ENCODE measurements around the gene MICAL1. TPM values are rescaled to one million over a fixed set of nuclear protein-coding genes. Genes with fewer than 3 reads are reported as not detected.

The MICAL1 gene
- total and polyA plus RNA-seq, 2 donors (not counting 1 experiment from before 2014, with no cell fraction given) = 202 to 319 TPM

DNA sequence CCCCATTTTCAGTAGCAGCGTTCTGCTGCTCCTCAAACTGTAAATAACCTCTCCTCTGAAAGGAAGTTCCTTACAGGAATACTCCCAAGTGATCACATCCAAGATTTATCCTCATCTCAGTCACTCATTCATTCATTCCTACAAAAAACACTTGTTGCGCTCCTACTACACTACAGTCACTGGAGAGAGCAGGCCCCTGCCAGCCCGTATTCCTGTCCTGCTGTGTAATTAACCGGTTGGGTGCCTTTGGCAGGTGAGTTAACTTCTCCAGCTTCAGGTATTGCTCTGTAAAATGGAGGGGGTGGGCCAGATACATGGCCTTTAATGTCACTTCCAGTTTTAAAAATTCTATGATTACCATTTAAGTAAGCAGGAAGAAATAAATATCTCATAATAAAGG is 42.5 kb upstream of the MICAL1 start:
- H4K20me1 ChIP-seq (ENCODE audit: control insufficient read depth, insufficient read depth, low read length, poor library complexity, severe bottlenecking) = no peaks in the 10 kb centered on the region
- 96% methylated on average over 2 of the region's 4 CpGs for WGBS (ENCODE audit: insufficient coverage)
- ATAC-seq (ENCODE audit: low read depth) = no peak
- ChIA-PET CTCF (no interaction called here), POLR2A (no interaction called here)
- no peak overlapping the region for H3K4me3 Mint-ChIP-seq
- TF ChIP-seq, protein P1, sequence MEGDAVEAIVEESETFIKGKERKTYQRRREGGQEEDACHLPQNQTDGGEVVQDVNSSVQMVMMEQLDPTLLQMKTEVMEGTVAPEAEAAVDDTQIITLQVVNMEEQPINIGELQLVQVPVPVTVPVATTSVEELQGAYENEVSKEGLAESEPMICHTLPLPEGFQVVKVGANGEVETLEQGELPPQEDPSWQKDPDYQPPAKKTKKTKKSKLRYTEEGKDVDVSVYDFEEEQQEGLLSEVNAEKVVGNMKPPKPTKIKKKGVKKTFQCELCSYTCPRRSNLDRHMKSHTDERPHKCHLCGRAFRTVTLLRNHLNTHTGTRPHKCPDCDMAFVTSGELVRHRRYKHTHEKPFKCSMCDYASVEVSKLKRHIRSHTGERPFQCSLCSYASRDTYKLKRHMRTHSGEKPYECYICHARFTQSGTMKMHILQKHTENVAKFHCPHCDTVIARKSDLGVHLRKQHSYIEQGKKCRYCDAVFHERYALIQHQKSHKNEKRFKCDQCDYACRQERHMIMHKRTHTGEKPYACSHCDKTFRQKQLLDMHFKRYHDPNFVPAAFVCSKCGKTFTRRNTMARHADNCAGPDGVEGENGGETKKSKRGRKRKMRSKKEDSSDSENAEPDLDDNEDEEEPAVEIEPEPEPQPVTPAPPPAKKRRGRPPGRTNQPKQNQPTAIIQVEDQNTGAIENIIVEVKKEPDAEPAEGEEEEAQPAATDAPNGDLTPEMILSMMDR (IDR thresholded peaks at IDR 0.05) = no peak
- TF ChIP-seq EZH2 (IDR thresholded peaks at IDR 0.05; ENCODE audit: borderline replicate concordance, insufficient read depth, low read depth, low read length, poor library complexity, severe bottlenecking) = no peak
- DNase-seq = no peak
- peaks cover 3% of the 10 kb centered on the region for H3K27me3 Mint-ChIP-seq
- H3K79me2 ChIP-seq (ENCODE audit: control insufficient read depth, insufficient read depth, low read length) = no peaks in the 10 kb centered on the region
- no peak overlapping the region for H3K9ac ChIP-seq (ENCODE audit: low read length)
- H3K27ac ChIP-seq (ENCODE audit: low read length in 2 of 2) = no peak overlapping the region
- peaks cover 10% of the 10 kb centered on the region for H3K4me1 Mint-ChIP-seq
- no peak overlapping the region for H3K4me2 ChIP-seq (replicated peaks; ENCODE audit: low read depth, low read length, poor library complexity, severe bottlenecking)
- H3K27me3 ChIP-seq (replicated peaks in 1 of 4; ENCODE audit: control extremely low read depth in 1 of 4, control insufficient read depth in 3 of 4, insufficient read depth in 4 of 4, low read length in 3 of 4) = no peaks in the 10 kb centered on the region
- H3K4me3 ChIP-seq (ENCODE audit: control extremely low read depth in 1 of 5, extremely low read depth in 1 of 5, insufficient read depth in 1 of 5, low read depth in 2 of 5, low read length in 4 of 5) = no peak overlapping the region
- no peaks in the 10 kb centered on the region for H3K36me3 ChIP-seq (replicated peaks in 1 of 2; ENCODE audit: control extremely low read depth in 1 of 2, control insufficient read depth in 1 of 2, extremely low read depth in 1 of 2, insufficient read depth in 2 of 2, low read length in 1 of 2)
- intact Hi-C loops (cut with micrococcal nuclease) = no loop called here
- no peaks in the 10 kb centered on the region for H3K9me3 Mint-ChIP-seq (ENCODE audit: insufficient read depth)
- H3K9me3 ChIP-seq (ENCODE audit: control extremely low read depth in 1 of 3, control insufficient read depth in 2 of 3, insufficient read depth in 1 of 3, low read length in 2 of 3) = no peaks in the 10 kb centered on the region
- H2AFZ ChIP-seq (ENCODE audit: insufficient read depth, low read depth, low read length, poor library complexity, severe bottlenecking) = no peak overlapping the region
- H3K4me1 ChIP-seq (ENCODE audit: control insufficient read depth in 2 of 2, insufficient read depth in 2 of 2, low read length in 2 of 2) = peaks cover 5 to 10% of the 10 kb centered on the region in 2 donors
- H3K27ac Mint-ChIP-seq = no peak overlapping the region

DNA sequence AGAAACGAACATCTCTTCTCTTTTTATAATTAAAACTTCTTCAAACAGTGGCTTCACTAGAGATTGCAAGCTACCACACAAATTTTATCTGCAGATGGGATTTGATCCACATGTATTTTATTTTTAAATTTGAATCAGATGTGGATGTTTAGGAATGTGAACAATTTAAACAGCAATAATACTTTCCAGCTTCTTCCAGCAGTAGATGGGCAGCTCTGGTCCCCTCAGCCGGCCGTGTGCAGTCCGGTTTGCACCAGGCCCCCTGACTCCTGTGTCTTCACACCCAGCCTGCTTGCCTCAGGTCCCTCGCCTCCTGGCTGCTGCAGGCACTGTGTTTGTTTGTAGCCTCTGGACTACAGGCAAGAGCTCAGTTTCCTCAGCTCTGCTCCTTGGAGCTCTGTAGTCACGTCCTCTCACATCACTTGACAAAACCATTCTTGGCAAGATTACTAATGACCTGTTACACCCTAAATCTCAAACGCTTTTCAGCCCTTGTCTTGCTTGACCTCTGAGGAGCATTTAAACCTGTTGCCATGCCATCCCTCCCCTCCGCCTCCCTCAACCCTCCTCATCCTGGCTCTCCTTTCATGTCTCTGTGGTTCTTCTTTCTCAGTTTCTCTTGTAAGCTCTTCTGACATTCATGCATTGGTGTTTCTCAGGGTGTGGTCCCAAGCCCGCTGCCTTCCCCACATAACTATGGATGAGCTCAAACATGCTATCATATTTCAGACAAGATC is 40.6 kb upstream of the MICAL1 start:
- ChIA-PET CTCF (interaction anchor here (0.6 kb wide), 1 partner anchor 208 kb away, joined by 4 read pairs; no protein-coding TSS in a partner anchor), POLR2A (no interaction called here)
- no peaks in the 10 kb centered on the region for H3K9me3 Mint-ChIP-seq (ENCODE audit: insufficient read depth)
- Histone ChIP-seq H3K36me3 (replicated peaks in 1 of 2; ENCODE audit: control extremely low read depth in 1 of 2, control insufficient read depth in 1 of 2, extremely low read depth in 1 of 2, insufficient read depth in 2 of 2, low read length in 1 of 2) (no peaks in the 10 kb centered on the region), H3K4me2 (replicated peaks; ENCODE audit: low read depth, low read length, poor library complexity, severe bottlenecking) (no peak overlapping the region), H3K27me3 (replicated peaks in 1 of 4; ENCODE audit: control extremely low read depth in 1 of 4, control insufficient read depth in 3 of 4, insufficient read depth in 4 of 4, low read length in 3 of 4) (no peaks in the 10 kb centered on the region), H3K9ac (ENCODE audit: low read length) (no peak overlapping the region), H3K9me3 (ENCODE audit: control extremely low read depth in 1 of 3, control insufficient read depth in 2 of 3, insufficient read depth in 1 of 3, low read length in 2 of 3) (no peaks in the 10 kb centered on the region), H4K20me1 (ENCODE audit: control insufficient read depth, insufficient read depth, low read length, poor library complexity, severe bottlenecking) (no peaks in the 10 kb centered on the region), H3K4me3 (ENCODE audit: control extremely low read depth in 1 of 5, extremely low read depth in 1 of 5, insufficient read depth in 1 of 5, low read depth in 2 of 5, low read length in 4 of 5) (no peak overlapping the region), H2AFZ (ENCODE audit: insufficient read depth, low read depth, low read length, poor library complexity, severe bottlenecking) (no peak overlapping the region), H3K79me2 (ENCODE audit: control insufficient read depth, insufficient read depth, low read length) (no peaks in the 10 kb centered on the region), H3K27ac (ENCODE audit: low read length in 2 of 2) (no peak overlapping the region), H3K4me1 (ENCODE audit: control insufficient read depth in 2 of 2, insufficient read depth in 2 of 2, low read length in 2 of 2) (peaks cover 8 to 12% of the 10 kb centered on the region in 2 donors)
- TF ChIP-seq, protein P1 (IDR thresholded peaks at IDR 0.05) = no peak
- TF ChIP-seq EZH2 (IDR thresholded peaks at IDR 0.05; ENCODE audit: borderline replicate concordance, insufficient read depth, low read depth, low read length, poor library complexity, severe bottlenecking) = no peak
- no peak overlapping the region for H3K4me3 Mint-ChIP-seq
- DNase-seq (no peak), ATAC-seq (ENCODE audit: low read depth) (no peak)
- intact Hi-C loops (cut with micrococcal nuclease) = no loop called here
- no peaks in the 10 kb centered on the region for H3K27me3 Mint-ChIP-seq
- no peak overlapping the region for H3K27ac Mint-ChIP-seq
- WGBS (ENCODE audit: insufficient coverage) = 94% methylated on average over 8 of the region's 9 CpGs
- peaks cover 17% of the 10 kb centered on the region for H3K4me1 Mint-ChIP-seq

Data from B cell (primary cell).